Activated T-helper 2 cell treated with anti-CD3 and anti-CD28 coated beads, Interferon-gamma antibody, Interleukin-2, Interleukin-4, amounts not matched to agents 10 μg/mL and 5 μg/mL and 100 μg/mL, durations not matched to agents 14 hours and 24 hours and 36 hours (primary cell): Measurements from ENCODE around the gene DSC1. TPM values are rescaled to one million over a fixed set of nuclear protein-coding genes. Genes with fewer than 3 reads are reported as not detected.

ENCODE experiments used
- DNase-seq: peaks from one replicate; pipeline ENCODE4 v3.0.0; 2021; ENCODE audit warnings: low spot score
- H3K27ac Mint-ChIP-seq: one replicate; pipeline ENCODE4 v1.8.0; 2021; ENCODE audit warnings: mixed read lengths
- H3K27me3 Mint-ChIP-seq: one replicate; pipeline ENCODE4 v1.8.0; 2021; ENCODE audit warnings: low read depth, mixed read lengths
- H3K36me3 Mint-ChIP-seq: one replicate; pipeline ENCODE4 v1.8.0; 2021; ENCODE audit warnings: low read depth, mixed read lengths
- H3K4me1 Mint-ChIP-seq: one replicate; pipeline ENCODE4 v1.8.0; 2021; ENCODE audit warnings: low read depth, mixed read lengths
- H3K4me3 Mint-ChIP-seq: one replicate; pipeline ENCODE4 v1.8.0; 2021; ENCODE audit warnings: low read depth, mild to moderate bottlenecking, moderate library complexity, mixed read lengths
- H3K9me3 Mint-ChIP-seq: one replicate; pipeline ENCODE4 v1.8.0; 2021; ENCODE audit warnings: mixed read lengths
- intact Hi-C: fragments of 100-400 bp; cut with micrococcal nuclease; formaldehyde crosslinking; loops from one replicate; pipeline ENCODE4 v1.15.1; 2023
- total RNA-seq: library from RNA; stranded (reverse); gene quantifications from 2 replicates; pipeline ENCODE4 v1.2.3, GENCODE V29; 2022

DSC1 gene, protein sequence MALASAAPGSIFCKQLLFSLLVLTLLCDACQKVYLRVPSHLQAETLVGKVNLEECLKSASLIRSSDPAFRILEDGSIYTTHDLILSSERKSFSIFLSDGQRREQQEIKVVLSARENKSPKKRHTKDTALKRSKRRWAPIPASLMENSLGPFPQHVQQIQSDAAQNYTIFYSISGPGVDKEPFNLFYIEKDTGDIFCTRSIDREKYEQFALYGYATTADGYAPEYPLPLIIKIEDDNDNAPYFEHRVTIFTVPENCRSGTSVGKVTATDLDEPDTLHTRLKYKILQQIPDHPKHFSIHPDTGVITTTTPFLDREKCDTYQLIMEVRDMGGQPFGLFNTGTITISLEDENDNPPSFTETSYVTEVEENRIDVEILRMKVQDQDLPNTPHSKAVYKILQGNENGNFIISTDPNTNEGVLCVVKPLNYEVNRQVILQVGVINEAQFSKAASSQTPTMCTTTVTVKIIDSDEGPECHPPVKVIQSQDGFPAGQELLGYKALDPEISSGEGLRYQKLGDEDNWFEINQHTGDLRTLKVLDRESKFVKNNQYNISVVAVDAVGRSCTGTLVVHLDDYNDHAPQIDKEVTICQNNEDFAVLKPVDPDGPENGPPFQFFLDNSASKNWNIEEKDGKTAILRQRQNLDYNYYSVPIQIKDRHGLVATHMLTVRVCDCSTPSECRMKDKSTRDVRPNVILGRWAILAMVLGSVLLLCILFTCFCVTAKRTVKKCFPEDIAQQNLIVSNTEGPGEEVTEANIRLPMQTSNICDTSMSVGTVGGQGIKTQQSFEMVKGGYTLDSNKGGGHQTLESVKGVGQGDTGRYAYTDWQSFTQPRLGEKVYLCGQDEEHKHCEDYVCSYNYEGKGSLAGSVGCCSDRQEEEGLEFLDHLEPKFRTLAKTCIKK
- total RNA-seq: not detected in 2 replicates

DNA sequence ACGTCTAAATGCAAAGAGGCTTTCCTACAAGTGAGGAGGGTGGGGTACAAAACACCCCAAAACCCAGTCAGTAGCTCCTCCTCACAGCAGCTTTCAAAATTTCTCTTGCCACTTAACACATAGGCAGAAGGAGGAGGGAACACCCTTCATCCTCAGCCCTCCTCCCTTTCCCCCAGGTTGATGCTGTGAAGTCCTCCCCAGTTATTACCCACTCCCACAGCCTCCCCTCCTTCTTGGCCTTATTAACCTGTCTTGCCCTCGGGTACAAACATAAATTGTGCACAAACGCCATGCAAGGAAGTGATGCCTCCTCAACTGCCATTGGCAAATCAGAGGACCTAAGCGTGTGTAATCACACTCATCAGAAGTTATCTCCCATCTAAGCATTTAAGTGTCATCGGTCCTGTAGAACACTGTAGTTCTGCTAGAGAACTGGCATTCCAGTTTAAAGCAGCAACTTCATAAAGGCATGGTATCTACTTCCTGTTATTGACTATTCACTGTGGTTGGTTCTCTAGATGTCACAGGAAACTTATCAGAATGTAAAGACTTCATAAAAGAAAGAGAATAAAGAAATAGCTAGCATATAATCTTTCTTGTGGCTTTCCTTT lies at the start of gene DSC1:
Gene DSC1, minus strand, starts transcription at position 32 of the 611 bp plus-strand sequence. CDS start 262 bp downstream, outside the sequence.
- H3K27ac Mint-ChIP-seq: no peak within 1 kb of the TSS
- no peaks in the 10 kb centered on the region for H3K4me1 Mint-ChIP-seq
- intact Hi-C loops: no loop called here
- no peaks in the 10 kb centered on the region for H3K27me3 Mint-ChIP-seq
- no peak within 1 kb of the TSS for H3K4me3 Mint-ChIP-seq
- no peak for DNase-seq
- H3K9me3 Mint-ChIP-seq: no peaks in the 10 kb centered on the region
- no peaks in the 10 kb centered on the region for H3K36me3 Mint-ChIP-seq

DNA sequence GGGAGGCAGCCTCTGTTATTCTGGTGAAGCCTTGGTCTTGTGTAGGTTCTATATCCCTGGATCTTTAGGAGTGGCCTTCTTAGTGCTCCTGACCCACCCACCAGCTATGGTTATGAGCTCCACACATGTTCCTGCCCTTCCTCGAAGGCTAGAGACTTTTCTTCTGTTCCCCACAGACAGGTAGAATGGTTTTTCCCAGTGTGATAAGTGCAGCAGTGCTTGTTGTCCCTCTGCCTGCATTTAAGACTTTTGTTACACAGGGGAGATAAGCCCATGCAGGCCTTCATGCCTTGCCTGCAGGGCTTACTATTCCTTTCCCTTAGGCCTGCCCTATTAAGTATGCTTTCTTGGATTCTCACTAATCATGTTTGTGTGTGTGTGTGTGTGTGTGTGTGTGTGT lies 48.4 kb upstream of the DSC1 start:
- Mint-ChIP-seq H3K27me3 (no peaks in the 10 kb centered on the region), H3K4me3 (no peak overlapping the region), H3K9me3 (peaks cover 7% of the 10 kb centered on the region), H3K36me3 (no peaks in the 10 kb centered on the region), H3K4me1 (no peaks in the 10 kb centered on the region), H3K27ac (no peak overlapping the region)
- no peak for DNase-seq
- intact Hi-C loops: no loop called here

DNA sequence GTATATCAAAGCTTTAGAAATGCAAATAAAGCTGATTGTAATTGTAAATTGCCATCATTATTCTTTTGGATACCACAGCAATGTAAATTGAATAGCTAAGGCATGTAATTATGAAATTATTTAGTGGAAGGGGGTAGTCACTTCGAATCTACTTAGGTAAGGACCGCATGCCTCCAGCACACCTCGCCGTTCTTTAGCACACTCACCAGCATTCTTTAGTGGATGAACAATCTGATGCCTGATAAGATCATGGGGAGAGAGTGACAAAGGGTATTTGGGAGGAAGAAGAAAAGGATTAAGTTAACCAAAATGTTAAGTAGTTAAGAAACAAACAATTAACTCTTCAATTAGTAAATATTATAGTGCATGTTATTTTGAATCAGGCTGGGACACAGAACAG lies 46.4 kb upstream of the DSC1 start:
- Mint-ChIP-seq H3K27me3 (no peaks in the 10 kb centered on the region), H3K27ac (no peak overlapping the region), H3K4me1 (no peaks in the 10 kb centered on the region), H3K4me3 (no peak overlapping the region), H3K36me3 (no peaks in the 10 kb centered on the region), H3K9me3 (peaks cover 4% of the 10 kb centered on the region)
- DNase-seq: no peak
- intact Hi-C loops: no loop called here

DNA sequence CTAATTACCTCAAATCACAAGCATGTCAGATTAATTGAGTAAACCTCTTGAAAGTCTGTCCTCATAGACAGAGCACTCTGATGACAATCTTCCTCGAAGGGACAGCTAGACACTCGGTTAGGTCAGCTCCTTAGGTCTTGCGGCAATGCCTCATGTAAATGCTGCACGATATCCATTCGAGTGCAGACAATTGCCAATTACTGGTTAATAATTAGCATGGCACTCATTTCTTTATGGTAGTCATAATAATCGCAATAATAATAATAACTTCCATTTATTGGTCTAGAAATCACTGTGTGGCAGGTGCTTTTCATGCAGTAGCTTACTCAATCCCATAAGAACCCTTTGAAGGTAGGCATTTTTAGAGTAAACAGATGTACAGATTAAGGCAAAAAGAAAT lies 44.7 kb upstream of the DSC1 start:
- H3K36me3 Mint-ChIP-seq: no peaks in the 10 kb centered on the region
- no peak for DNase-seq

DNA sequence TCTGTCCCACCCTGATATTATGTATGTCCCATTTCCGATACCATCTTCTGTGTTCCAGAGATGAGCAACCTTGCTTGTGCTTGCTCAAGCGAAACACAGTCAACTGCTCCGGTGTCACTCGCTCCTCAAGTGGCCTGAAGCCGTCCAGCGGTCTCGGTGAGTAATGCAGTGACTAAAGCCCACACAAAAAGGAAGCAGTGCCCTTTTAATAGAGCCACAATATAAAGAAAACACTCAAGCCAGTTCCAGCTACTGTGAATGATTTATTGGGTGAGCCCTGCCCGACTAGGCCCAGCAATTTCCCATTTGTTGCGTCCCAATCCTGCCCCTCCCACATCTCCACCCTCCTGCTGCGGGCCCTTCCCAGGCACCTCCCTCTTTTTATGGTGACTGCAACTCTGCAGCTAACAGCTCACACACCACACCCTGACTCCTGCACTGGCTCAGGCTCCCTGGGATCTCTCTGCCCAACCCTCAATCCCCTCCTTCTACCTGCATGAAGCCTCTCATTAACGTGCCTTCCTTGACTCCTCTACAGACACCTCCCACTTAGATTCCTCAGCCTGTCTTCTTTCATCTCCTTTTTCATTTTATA lies 44.2 kb upstream of the DSC1 start:
- no peaks in the 10 kb centered on the region for H3K27me3 Mint-ChIP-seq
- H3K27ac Mint-ChIP-seq: no peak overlapping the region
- no peak overlapping the region for H3K4me3 Mint-ChIP-seq
- intact Hi-C loops: no loop called here
- no peaks in the 10 kb centered on the region for H3K4me1 Mint-ChIP-seq
- H3K36me3 Mint-ChIP-seq: no peaks in the 10 kb centered on the region
- peaks cover 4% of the 10 kb centered on the region for H3K9me3 Mint-ChIP-seq
- no peak for DNase-seq

More for the DNA sequence above, 44.7 kb upstream of the DSC1 start:
- intact Hi-C loops: no loop called here
- no peak overlapping the region for H3K27ac Mint-ChIP-seq
- H3K4me1 Mint-ChIP-seq: no peaks in the 10 kb centered on the region
- no peak overlapping the region for H3K4me3 Mint-ChIP-seq
- H3K9me3 Mint-ChIP-seq: peaks cover 4% of the 10 kb centered on the region
- H3K27me3 Mint-ChIP-seq: no peaks in the 10 kb centered on the region

DNA sequence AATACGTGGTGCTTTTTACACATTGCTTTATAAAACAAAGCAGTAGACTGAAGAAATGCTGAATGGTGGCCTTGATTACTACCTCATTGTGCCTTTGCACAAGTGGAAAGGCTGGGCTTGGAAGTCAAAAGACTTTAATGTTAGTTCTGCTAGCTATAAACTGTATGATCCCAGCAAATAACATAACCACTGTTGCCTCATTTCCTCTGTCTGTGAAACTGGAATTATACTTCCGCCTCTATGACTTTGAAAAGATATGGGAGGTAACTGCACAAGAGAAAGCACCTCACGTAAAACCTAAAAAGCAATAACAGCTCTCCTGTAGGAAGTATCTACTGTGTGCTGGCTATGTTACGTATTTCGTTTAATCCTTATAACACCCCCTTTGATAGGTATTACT lies 43.4 kb upstream of the DSC1 start:
- Mint-ChIP-seq H3K27me3 (no peaks in the 10 kb centered on the region), H3K36me3 (no peaks in the 10 kb centered on the region), H3K9me3 (peaks cover 4% of the 10 kb centered on the region), H3K27ac (no peak overlapping the region), H3K4me3 (no peak overlapping the region), H3K4me1 (no peaks in the 10 kb centered on the region)
- DNase-seq: no peak
- intact Hi-C loops: no loop called here

DNA sequence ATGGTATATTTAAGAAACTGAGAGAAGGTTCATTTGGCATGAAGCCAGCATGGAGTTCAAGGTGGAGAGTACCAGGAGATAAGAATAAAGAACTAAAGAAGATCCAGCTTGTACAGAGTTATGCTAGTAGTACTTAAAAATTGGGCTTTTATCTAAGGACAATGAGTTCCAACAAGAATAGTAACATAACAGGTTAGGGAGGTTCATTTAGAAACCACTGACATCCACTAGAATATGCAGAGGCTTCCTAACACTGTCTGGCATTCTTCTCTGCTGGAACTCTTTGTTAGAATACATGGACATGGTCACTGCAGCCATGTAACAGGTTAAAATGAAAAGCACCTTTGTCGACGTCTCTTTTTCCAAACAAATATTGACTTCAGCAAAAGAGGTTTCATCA lies 42.6 kb upstream of the DSC1 start:
- intact Hi-C loops: no loop called here

DNA sequence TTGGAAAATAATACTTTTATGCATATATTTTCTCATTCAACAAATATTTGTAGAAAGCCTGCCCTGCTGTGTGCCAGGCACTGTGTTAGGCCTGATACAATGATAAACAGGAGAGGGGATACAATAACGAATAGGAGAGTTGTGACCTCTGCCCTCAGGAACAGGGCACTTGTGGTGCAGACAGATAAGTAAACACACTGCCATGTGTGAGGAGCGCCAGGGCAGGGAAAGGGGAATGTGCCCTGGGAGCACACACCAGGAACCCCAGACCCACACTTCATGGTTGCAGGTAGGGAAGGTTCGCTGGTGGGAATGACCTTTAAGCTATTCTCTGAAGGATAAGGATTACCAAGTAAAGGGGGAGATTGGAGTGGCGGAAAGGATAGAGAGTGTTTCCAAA lies 42.2 kb upstream of the DSC1 start:
- intact Hi-C loops: no loop called here
- Mint-ChIP-seq H3K36me3 (no peaks in the 10 kb centered on the region), H3K4me1 (no peaks in the 10 kb centered on the region), H3K27ac (no peak overlapping the region), H3K27me3 (no peaks in the 10 kb centered on the region), H3K9me3 (peaks cover 10% of the 10 kb centered on the region), H3K4me3 (no peak overlapping the region)
- no peak for DNase-seq

More for the DNA sequence above, 42.6 kb upstream of the DSC1 start:
- H3K27ac Mint-ChIP-seq: no peak overlapping the region
- DNase-seq: no peak
- H3K27me3 Mint-ChIP-seq: no peaks in the 10 kb centered on the region
- H3K9me3 Mint-ChIP-seq: peaks cover 10% of the 10 kb centered on the region
- H3K4me3 Mint-ChIP-seq: no peak overlapping the region
- no peaks in the 10 kb centered on the region for H3K36me3 Mint-ChIP-seq
- no peaks in the 10 kb centered on the region for H3K4me1 Mint-ChIP-seq

DNA sequence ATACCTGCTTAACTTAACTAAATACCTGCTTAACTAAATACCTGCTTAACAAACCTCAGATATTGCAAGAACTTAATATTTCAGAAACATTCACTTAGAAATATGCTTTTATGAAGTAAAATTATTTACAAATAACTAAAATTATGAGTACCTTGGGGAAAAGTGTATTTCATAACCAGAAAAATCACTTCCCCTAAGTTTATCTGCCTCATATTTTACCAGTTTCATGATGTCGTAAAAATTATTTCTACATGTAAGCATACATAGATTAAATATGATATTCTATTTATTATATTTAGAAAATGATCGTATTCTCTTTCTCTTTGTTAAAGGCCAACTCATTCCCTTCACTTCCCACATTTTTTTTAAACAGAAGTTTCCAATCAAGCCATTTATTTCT lies 41.5 kb upstream of the DSC1 start:
- Mint-ChIP-seq H3K36me3 (no peaks in the 10 kb centered on the region), H3K4me3 (no peak overlapping the region), H3K27ac (no peak overlapping the region), H3K9me3 (peaks cover 10% of the 10 kb centered on the region), H3K4me1 (no peaks in the 10 kb centered on the region), H3K27me3 (no peaks in the 10 kb centered on the region)
- no peak for DNase-seq
- intact Hi-C loops: no loop called here

DNA sequence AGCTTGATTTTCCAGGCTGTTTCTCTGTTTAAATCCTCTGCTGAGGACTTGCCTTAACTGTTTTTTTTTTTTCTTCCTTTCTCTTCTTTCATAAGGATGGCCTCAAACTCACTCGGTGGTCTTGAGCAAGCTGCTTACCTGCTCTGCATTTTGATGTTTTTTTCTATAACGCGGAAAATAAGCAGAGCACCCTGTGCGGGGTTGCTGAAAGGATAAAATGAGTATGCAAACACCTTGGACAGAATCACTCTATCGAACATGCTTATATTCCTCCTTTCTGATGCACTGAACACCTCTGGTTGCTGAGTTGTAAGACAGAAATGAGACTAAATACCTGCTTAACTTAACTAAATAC lies 41.1 kb upstream of the DSC1 start:
- no peaks in the 10 kb centered on the region for H3K36me3 Mint-ChIP-seq
- H3K4me1 Mint-ChIP-seq: no peaks in the 10 kb centered on the region
- intact Hi-C loops: no loop called here
- no peak overlapping the region for H3K27ac Mint-ChIP-seq
- H3K9me3 Mint-ChIP-seq: peaks cover 10% of the 10 kb centered on the region
- H3K27me3 Mint-ChIP-seq: no peaks in the 10 kb centered on the region
- no peak for DNase-seq
- no peak overlapping the region for H3K4me3 Mint-ChIP-seq

DNA sequence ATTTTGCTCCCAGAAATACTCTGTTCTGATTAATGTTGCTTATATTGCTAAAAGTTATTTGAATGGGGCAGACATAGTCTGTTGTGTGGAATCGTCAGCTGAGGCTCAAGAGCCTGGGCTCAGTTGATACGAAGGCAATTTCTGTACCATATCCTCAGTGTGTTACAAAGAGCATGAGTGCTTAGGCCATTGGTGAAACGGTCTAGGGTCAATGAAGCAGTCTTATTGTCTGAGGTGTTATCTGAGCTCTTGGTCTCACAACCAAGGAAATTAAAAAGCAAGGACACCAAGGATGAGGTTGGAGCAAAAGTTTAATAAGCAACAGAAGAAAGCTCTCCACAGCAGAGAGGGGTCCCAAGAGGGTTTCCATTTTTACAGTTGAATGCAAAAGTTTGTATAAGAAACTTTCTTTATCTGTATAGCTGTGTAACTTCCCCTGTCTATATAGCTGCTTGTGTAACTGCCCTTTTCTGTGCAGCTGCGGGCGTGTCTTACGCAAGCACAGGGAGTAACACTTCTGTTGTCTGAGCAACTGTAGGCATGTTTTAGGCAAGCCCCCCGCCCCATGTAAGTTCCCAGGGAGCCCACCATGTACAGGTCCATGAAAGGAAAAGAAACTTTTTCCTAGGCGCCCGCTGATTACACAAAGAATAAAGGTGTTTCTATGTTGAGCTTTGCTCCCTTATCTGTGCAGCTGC lies 40.6 kb upstream of the DSC1 start:
- H3K27me3 Mint-ChIP-seq: no peaks in the 10 kb centered on the region

DNA sequence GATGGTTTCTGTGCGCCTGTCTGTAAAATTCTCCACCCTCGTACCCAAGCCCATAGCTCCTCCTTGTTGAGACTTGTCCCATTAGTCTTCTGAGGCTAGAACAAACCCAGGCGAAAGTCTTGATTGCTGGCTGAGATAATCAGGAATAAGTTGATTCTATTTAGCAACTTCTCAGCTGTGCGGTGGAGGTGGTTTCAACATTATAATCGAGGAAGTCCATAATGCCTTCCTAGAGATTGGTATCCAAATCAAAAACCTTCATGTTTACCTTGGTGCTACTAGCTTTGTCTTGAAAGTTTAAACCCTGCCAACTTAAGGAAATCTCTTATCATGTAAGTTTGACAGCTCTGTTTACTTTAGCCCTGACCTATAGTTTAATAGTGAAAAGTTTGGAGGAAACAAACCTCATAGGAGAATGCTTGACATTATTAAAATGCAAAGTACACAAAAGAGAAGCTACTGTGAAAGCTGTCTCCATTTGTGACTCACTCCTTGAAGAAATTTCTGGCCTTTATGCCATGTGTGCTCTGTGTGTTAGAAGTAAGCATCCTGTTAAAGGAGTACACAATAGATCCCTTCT lies 36.6 kb upstream of the DSC1 start:
- Mint-ChIP-seq H3K4me3 (no peak overlapping the region), H3K4me1 (no peaks in the 10 kb centered on the region), H3K9me3 (peaks cover 14% of the 10 kb centered on the region), H3K27me3 (no peaks in the 10 kb centered on the region), H3K27ac (no peak overlapping the region), H3K36me3 (no peaks in the 10 kb centered on the region)
- intact Hi-C loops: no loop called here
- no peak for DNase-seq

More for the DNA sequence above, 40.6 kb upstream of the DSC1 start:
- no peaks in the 10 kb centered on the region for H3K36me3 Mint-ChIP-seq
- peaks cover 10% of the 10 kb centered on the region for H3K9me3 Mint-ChIP-seq
- intact Hi-C loops: no loop called here
- H3K4me1 Mint-ChIP-seq: no peaks in the 10 kb centered on the region
- no peak overlapping the region for H3K27ac Mint-ChIP-seq
- H3K4me3 Mint-ChIP-seq: no peak overlapping the region
- DNase-seq: no peak
